ENCODE measurements around the gene PRSS8. TPM values are rescaled to one million over a fixed set of nuclear protein-coding genes. Genes with fewer than 3 reads are reported as not detected.
"Not testable (repeated sequence)": the region's sequence is repeated elsewhere in the genome, so short reads cannot be mapped to it uniquely, and the experiment has no call there.

The PRSS8 gene
- total RNA-seq, 4 donors from 2014 or later, result 39.2 to 121 (median 49.2) TPM

- TF ChIP-seq, protein P1, sequence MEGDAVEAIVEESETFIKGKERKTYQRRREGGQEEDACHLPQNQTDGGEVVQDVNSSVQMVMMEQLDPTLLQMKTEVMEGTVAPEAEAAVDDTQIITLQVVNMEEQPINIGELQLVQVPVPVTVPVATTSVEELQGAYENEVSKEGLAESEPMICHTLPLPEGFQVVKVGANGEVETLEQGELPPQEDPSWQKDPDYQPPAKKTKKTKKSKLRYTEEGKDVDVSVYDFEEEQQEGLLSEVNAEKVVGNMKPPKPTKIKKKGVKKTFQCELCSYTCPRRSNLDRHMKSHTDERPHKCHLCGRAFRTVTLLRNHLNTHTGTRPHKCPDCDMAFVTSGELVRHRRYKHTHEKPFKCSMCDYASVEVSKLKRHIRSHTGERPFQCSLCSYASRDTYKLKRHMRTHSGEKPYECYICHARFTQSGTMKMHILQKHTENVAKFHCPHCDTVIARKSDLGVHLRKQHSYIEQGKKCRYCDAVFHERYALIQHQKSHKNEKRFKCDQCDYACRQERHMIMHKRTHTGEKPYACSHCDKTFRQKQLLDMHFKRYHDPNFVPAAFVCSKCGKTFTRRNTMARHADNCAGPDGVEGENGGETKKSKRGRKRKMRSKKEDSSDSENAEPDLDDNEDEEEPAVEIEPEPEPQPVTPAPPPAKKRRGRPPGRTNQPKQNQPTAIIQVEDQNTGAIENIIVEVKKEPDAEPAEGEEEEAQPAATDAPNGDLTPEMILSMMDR (IDR thresholded peaks at IDR 0.05), result no peak
- TF ChIP-seq POLR2A (IDR thresholded peaks at IDR 0.05), result no peak
- Histone ChIP-seq H3K4me3 (peak overlapping the region in 2 of 4 donors; percentile 13 to 49), H3K27me3 (peaks cover 0 to 5% (median 0%) of the 10 kb centered on the region in 4 donors), H3K4me1 (peaks cover 34 to 80% (median 35%) of the 10 kb centered on the region in 3 donors), H3K36me3 (no peaks in the 10 kb centered on the region), H3K9me3 (no peaks in the 10 kb centered on the region), H3K27ac (peak overlapping the region; percentile 77 to 93 (median 82))
- intact Hi-C loops (cut with DNase I), result no loop called here
- WGBS, 2 donors, result 27 to 71% methylated on average over 13 to 16 of the region's 27 CpGs
- DNase-seq, result no peak
Measured at GRCh38 chr16:31138621-31139578, 3.4 kb upstream of the PRSS8 start.

DNA sequence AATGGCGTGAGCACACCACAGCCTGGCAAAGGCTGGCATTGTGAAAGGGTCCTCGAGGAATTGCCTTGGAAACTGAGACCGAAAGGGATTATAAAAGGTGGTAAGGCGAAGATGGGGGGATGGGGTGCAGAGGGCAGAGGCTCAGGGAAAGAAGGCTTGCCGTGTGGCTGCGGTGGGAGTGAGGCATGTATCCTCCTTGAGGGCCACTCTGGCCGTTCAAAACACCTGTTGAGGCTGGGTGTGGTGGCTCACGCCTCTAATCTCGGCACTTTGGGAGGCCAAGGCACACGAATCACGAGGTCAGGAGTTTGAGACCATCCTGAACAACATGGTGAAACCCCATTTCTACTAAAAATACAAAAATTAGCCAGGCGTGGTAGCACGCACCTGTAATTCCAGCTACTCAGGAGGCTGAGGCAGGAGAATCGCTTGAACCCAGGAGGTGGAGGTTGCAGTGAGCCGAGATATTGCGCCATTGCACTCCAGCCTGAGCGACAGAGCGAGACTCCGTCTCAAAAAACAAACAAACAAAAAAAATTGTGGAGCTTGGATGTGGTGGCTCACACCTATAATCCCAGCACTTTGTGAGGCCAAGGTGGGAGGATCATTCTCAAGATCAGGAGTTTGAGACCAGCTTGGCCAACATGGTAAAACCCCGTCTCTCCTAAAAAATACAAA lies 1.4 kb upstream of the PRSS8 start:
- Histone ChIP-seq H3K36me3 (peaks cover 0 to 12% (median 0%) of the 10 kb centered on the region in 3 donors), H3K4me1 (peaks cover 39 to 83% (median 42%) of the 10 kb centered on the region in 3 donors)
- H3K27me3 ChIP-seq; H3K4me3 ChIP-seq; intact Hi-C loops (cut with DNase I); H3K9me3 ChIP-seq; H3K27ac ChIP-seq; DNase-seq: not testable (repeated sequence)
- WGBS, 2 donors, result 85 to 89% methylated on average over 19 to 20 of the region's 20 CpGs

GRCh38 chr16:31136287-31136662 lies 748 bp upstream of the PRSS8 start:
- no peak for DNase-seq
- intact Hi-C loops (cut with DNase I), result no loop called here
- H3K4me3 ChIP-seq, result no peak overlapping the region
- H3K27ac ChIP-seq, result peak overlapping the region in 3 of 4 donors; percentile 93 to 96 (median 94)
- 77 to 78% methylated on average over 4 to 6 of the region's 6 CpGs for WGBS, 2 donors
- no peaks in the 10 kb centered on the region for H3K9me3 ChIP-seq
- H3K4me1 ChIP-seq, result peaks cover 39 to 83% (median 41%) of the 10 kb centered on the region in 3 donors
- peaks cover 0 to 19% (median 0%) of the 10 kb centered on the region in 3 donors for H3K36me3 ChIP-seq
- peaks cover 0 to 5% (median 0%) of the 10 kb centered on the region in 4 donors for H3K27me3 ChIP-seq
- TF ChIP-seq POLR2A (IDR thresholded peaks at IDR 0.05), result no peak
- TF ChIP-seq, protein P1 (IDR thresholded peaks at IDR 0.05), result no peak

- Histone ChIP-seq H3K9me3 (no peaks in the 10 kb centered on the region), H3K27me3 (peaks cover 0 to 5% (median 0%) of the 10 kb centered on the region in 4 donors), H3K27ac (peak overlapping the region; percentile 86 to 96 (median 94)), H3K4me1 (peaks cover 41 to 83% (median 43%) of the 10 kb centered on the region in 3 donors), H3K36me3 (peaks cover 0 to 33% (median 4%) of the 10 kb centered on the region in 3 donors), H3K4me3 (peak overlapping the region; percentile 60 to 79 (median 72))
- no peak for DNase-seq
- peak in 1 of 4 donors; percentile 39 for TF ChIP-seq POLR2A (IDR thresholded peaks at IDR 0.05)
- TF ChIP-seq, protein P1 (IDR thresholded peaks at IDR 0.05), result peak in 3 of 6 experiments; percentile 17 to 51 (median 22)
- 14 to 25% methylated on average over 8 to 11 of the region's 18 CpGs for whole genome bisulfite sequencing, 2 donors
- intact Hi-C loops (cut with DNase I), result no loop called here
Measured at GRCh38 chr16:31134625-31135534, 647 bp downstream of the PRSS8 start.

- intact Hi-C loops (cut with DNase I), result no loop called here
- Histone ChIP-seq H3K27me3 (peaks cover 0 to 5% (median 0%) of the 10 kb centered on the region in 4 donors), H3K27ac (peak overlapping the region; percentile 86 to 96 (median 94)), H3K4me3 (peak overlapping the region; percentile 60 to 79 (median 72)), H3K9me3 (no peaks in the 10 kb centered on the region), H3K36me3 (peaks cover 0 to 39% (median 4%) of the 10 kb centered on the region in 3 donors), H3K4me1 (peaks cover 46 to 83% (median 47%) of the 10 kb centered on the region in 3 donors)
- no peak for DNase-seq
- TF ChIP-seq, protein P1 (IDR thresholded peaks at IDR 0.05), result no peak
- no peak for TF ChIP-seq POLR2A (IDR thresholded peaks at IDR 0.05)
- 8 to 11% methylated on average over 1 to 4 of the region's 5 CpGs for WGBS, 2 donors
Measured at GRCh38 chr16:31134091-31134571, 1.4 kb downstream of the PRSS8 start.

All from esophagus squamous epithelium (tissue), 5 donors.